Measurements from ENCODE around the gene PAX6.
A peak's percentile ranks its signal among the peaks of the same experiment; 100 is the strongest.

PAX6 gene

GRCh38 chr11:31816468-31817053 is 5.4 kb upstream of the PAX6 start:
- Histone ChIP-seq H3K9me3 (ENCODE audit: control insufficient read depth in 2 of 2, low read length in 2 of 2) (no peaks in the 10 kb centered on the region), H3K4me3 (ENCODE audit: low read length in 2 of 2) (peak overlapping the region in 1 of 2 donors; percentile 62), H3K36me3 (ENCODE audit: control insufficient read depth in 2 of 2, insufficient read depth in 2 of 2, low read length in 2 of 2) (no peaks in the 10 kb centered on the region), H3K27me3 (ENCODE audit: control insufficient read depth in 1 of 2, insufficient read depth in 2 of 2, low read length in 2 of 2) (peaks cover 81 to 98% of the 10 kb centered on the region in 2 donors), H3K9ac (ENCODE audit: low read length in 2 of 2) (no peak overlapping the region), H3K27ac (ENCODE audit: low read length) (no peak overlapping the region), H3K4me1 (ENCODE audit: control insufficient read depth, insufficient read depth, low read length) (peaks cover 53% of the 10 kb centered on the region)

GRCh38 chr11:31815711-31816467 is 4.8 kb upstream of the PAX6 start:
- Histone ChIP-seq H3K4me3 (ENCODE audit: low read length in 2 of 2) (peak overlapping the region in 1 of 2 donors; percentile 40), H3K27me3 (ENCODE audit: control insufficient read depth in 1 of 2, insufficient read depth in 2 of 2, low read length in 2 of 2) (peaks cover 82 to 98% of the 10 kb centered on the region in 2 donors)

GRCh38 chr11:31814176-31814868 is 3.2 kb upstream of the PAX6 start:
- H3K27ac ChIP-seq (ENCODE audit: low read length): no peak overlapping the region
- peaks cover 72% of the 10 kb centered on the region for H3K4me1 ChIP-seq (ENCODE audit: control insufficient read depth, insufficient read depth, low read length)
- H3K9ac ChIP-seq (ENCODE audit: low read length in 2 of 2): no peak overlapping the region
- H3K4me3 ChIP-seq (ENCODE audit: low read length in 2 of 2): no peak overlapping the region
- no peaks in the 10 kb centered on the region for H3K36me3 ChIP-seq (ENCODE audit: control insufficient read depth in 2 of 2, insufficient read depth in 2 of 2, low read length in 2 of 2)
- no peaks in the 10 kb centered on the region for H3K9me3 ChIP-seq (ENCODE audit: control insufficient read depth in 2 of 2, low read length in 2 of 2)
- peaks cover 79 to 98% of the 10 kb centered on the region in 2 donors for H3K27me3 ChIP-seq (ENCODE audit: control insufficient read depth in 1 of 2, insufficient read depth in 2 of 2, low read length in 2 of 2)

More at GRCh38 chr11:31815711-31816467, 4.8 kb upstream of the PAX6 start:
- Histone ChIP-seq H3K9ac (ENCODE audit: low read length in 2 of 2) (no peak overlapping the region), H3K4me1 (ENCODE audit: control insufficient read depth, insufficient read depth, low read length) (peaks cover 58% of the 10 kb centered on the region), H3K36me3 (ENCODE audit: control insufficient read depth in 2 of 2, insufficient read depth in 2 of 2, low read length in 2 of 2) (no peaks in the 10 kb centered on the region), H3K9me3 (ENCODE audit: control insufficient read depth in 2 of 2, low read length in 2 of 2) (no peaks in the 10 kb centered on the region), H3K27ac (ENCODE audit: low read length) (no peak overlapping the region)

- Histone ChIP-seq H3K4me3 (ENCODE audit: low read length in 2 of 2) (peak overlapping the region in 1 of 2 donors; percentile 68), H3K9ac (ENCODE audit: low read length in 2 of 2) (no peak overlapping the region), H3K27me3 (ENCODE audit: control insufficient read depth in 1 of 2, insufficient read depth in 2 of 2, low read length in 2 of 2) (peaks cover 80 to 98% of the 10 kb centered on the region in 2 donors), H3K27ac (ENCODE audit: low read length) (no peak overlapping the region), H3K9me3 (ENCODE audit: control insufficient read depth in 2 of 2, low read length in 2 of 2) (no peaks in the 10 kb centered on the region), H3K4me1 (ENCODE audit: control insufficient read depth, insufficient read depth, low read length) (peaks cover 72% of the 10 kb centered on the region), H3K36me3 (ENCODE audit: control insufficient read depth in 2 of 2, insufficient read depth in 2 of 2, low read length in 2 of 2) (no peaks in the 10 kb centered on the region)
These were observed 2.5 kb upstream of the PAX6 start for GRCh38 chr11:31813391-31814175.

- no peak overlapping the region for H3K9ac ChIP-seq (ENCODE audit: low read length in 2 of 2)
- H3K4me3 ChIP-seq (ENCODE audit: low read length in 2 of 2): peak overlapping the region; percentile 57 to 68
- no peaks in the 10 kb centered on the region for H3K36me3 ChIP-seq (ENCODE audit: control insufficient read depth in 2 of 2, insufficient read depth in 2 of 2, low read length in 2 of 2)
- peaks cover 65% of the 10 kb centered on the region for H3K4me1 ChIP-seq (ENCODE audit: control insufficient read depth, insufficient read depth, low read length)
- H3K27me3 ChIP-seq (ENCODE audit: control insufficient read depth in 1 of 2, insufficient read depth in 2 of 2, low read length in 2 of 2): peaks cover 80 to 98% of the 10 kb centered on the region in 2 donors
- no peak overlapping the region for H3K27ac ChIP-seq (ENCODE audit: low read length)
- no peaks in the 10 kb centered on the region for H3K9me3 ChIP-seq (ENCODE audit: control insufficient read depth in 2 of 2, low read length in 2 of 2)
These were observed 1.6 kb upstream of the PAX6 start for GRCh38 chr11:31812383-31813381.

GRCh38 chr11:31809857-31810778 is 1.0 kb downstream of the PAX6 start:
- no peak overlapping the region for H3K27ac ChIP-seq (ENCODE audit: low read length)
- no peaks in the 10 kb centered on the region for H3K36me3 ChIP-seq (ENCODE audit: control insufficient read depth in 2 of 2, insufficient read depth in 2 of 2, low read length in 2 of 2)
- peaks cover 54% of the 10 kb centered on the region for H3K4me1 ChIP-seq (ENCODE audit: control insufficient read depth, insufficient read depth, low read length)
- no peak overlapping the region for H3K9ac ChIP-seq (ENCODE audit: low read length in 2 of 2)
- H3K9me3 ChIP-seq (ENCODE audit: control insufficient read depth in 2 of 2, low read length in 2 of 2): no peaks in the 10 kb centered on the region
- H3K27me3 ChIP-seq (ENCODE audit: control insufficient read depth in 1 of 2, insufficient read depth in 2 of 2, low read length in 2 of 2): peaks cover 85 to 98% of the 10 kb centered on the region in 2 donors
- H3K4me3 ChIP-seq (ENCODE audit: low read length in 2 of 2): peak overlapping the region; percentile 1 to 65

GRCh38 chr11:31809541-31809856 is 1.6 kb downstream of the PAX6 start:
- H3K36me3 ChIP-seq (ENCODE audit: control insufficient read depth in 2 of 2, insufficient read depth in 2 of 2, low read length in 2 of 2): no peaks in the 10 kb centered on the region
- H3K27me3 ChIP-seq (ENCODE audit: control insufficient read depth in 1 of 2, insufficient read depth in 2 of 2, low read length in 2 of 2): peaks cover 85 to 98% of the 10 kb centered on the region in 2 donors
- H3K9me3 ChIP-seq (ENCODE audit: control insufficient read depth in 2 of 2, low read length in 2 of 2): no peaks in the 10 kb centered on the region
- peak overlapping the region in 1 of 2 donors; percentile 65 for H3K4me3 ChIP-seq (ENCODE audit: low read length in 2 of 2)
- H3K9ac ChIP-seq (ENCODE audit: low read length in 2 of 2): no peak overlapping the region
- H3K27ac ChIP-seq (ENCODE audit: low read length): no peak overlapping the region
- H3K4me1 ChIP-seq (ENCODE audit: control insufficient read depth, insufficient read depth, low read length): peaks cover 58% of the 10 kb centered on the region

GRCh38 chr11:31808721-31809540 is 2.2 kb downstream of the PAX6 start:
- Histone ChIP-seq H3K4me3 (ENCODE audit: low read length in 2 of 2) (no peak overlapping the region), H3K36me3 (ENCODE audit: control insufficient read depth in 2 of 2, insufficient read depth in 2 of 2, low read length in 2 of 2) (no peaks in the 10 kb centered on the region), H3K9ac (ENCODE audit: low read length in 2 of 2) (no peak overlapping the region), H3K9me3 (ENCODE audit: control insufficient read depth in 2 of 2, low read length in 2 of 2) (no peaks in the 10 kb centered on the region), H3K27me3 (ENCODE audit: control insufficient read depth in 1 of 2, insufficient read depth in 2 of 2, low read length in 2 of 2) (peaks cover 85 to 98% of the 10 kb centered on the region in 2 donors), H3K4me1 (ENCODE audit: control insufficient read depth, insufficient read depth, low read length) (peaks cover 55% of the 10 kb centered on the region), H3K27ac (ENCODE audit: low read length) (no peak overlapping the region)

Measured in stomach smooth muscle (tissue), 2 donors.